Ovary (tissue), 3 donors: ENCODE measurements around the gene CYB5A.

ENCODE experiments used
- CTCF ChIP-seq, 3 donors: fragments of 450-650 bp in 2 of 3; fragments of 200-600 bp in 1 of 3; IDR thresholded peaks; one replicate each; pipeline versions ENCODE4 v1.5.1 to v1.8.0; 2016 to 2022; ENCODE audit warnings: antibody characterized with exemption in 3 of 3, mild to moderate bottlenecking in 1 of 3
- EP300 ChIP-seq: sonication (generic); formaldehyde crosslinking; IDR thresholded peaks from one replicate; pipeline ENCODE4 v1.6.1; 2017; ENCODE audit warnings: antibody characterized with exemption
- POLR2A ChIP-seq: fragments of 450-650 bp; IDR thresholded peaks from one replicate; pipeline ENCODE4 v1.6.1; 2017; ENCODE audit warnings: antibody characterized with exemption, mild to moderate bottlenecking, moderate library complexity
- donor health status: DM: no; HTN: no; CAD: no.

- no peak for TF ChIP-seq POLR2A
- no peak for TF ChIP-seq EP300
- TF ChIP-seq CTCF (IDR thresholded peaks at IDR 0.05), result no peak
Observed at GRCh38 chr18:74265546-74266098, 26.1 kb downstream of the CYB5A start.
